ENCODE data around the gene RAN.
"Not testable (repeated sequence)": the region's sequence is repeated elsewhere in the genome, so short reads cannot be mapped to it uniquely, and the experiment has no call there.

The RAN gene

DNA sequence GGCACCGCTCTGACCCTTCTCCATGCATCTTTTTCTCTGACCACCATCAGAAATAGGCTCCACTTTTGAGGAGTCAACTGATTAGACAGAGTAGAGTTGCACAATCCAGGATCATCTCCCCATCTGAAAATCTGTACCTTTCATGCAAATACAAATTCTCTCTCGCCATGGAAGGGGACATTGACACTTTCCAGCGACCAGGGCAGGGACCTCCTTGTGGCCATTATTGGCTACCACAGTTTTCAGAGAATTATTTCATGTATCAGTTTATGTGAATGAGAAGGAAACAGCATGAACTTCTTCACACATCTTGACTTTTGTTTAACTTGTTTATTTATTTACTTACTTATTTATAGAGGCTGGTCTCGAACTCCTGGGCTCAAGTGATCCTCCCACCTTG, 13.8 kb upstream of the RAN start:
- no peak overlapping the region for H3K4me3 ChIP-seq (replicated peaks; ENCODE audit: insufficient read depth, low read length)
- no peak overlapping the region for H3K27ac ChIP-seq (replicated peaks)
- TF ChIP-seq, protein P1, sequence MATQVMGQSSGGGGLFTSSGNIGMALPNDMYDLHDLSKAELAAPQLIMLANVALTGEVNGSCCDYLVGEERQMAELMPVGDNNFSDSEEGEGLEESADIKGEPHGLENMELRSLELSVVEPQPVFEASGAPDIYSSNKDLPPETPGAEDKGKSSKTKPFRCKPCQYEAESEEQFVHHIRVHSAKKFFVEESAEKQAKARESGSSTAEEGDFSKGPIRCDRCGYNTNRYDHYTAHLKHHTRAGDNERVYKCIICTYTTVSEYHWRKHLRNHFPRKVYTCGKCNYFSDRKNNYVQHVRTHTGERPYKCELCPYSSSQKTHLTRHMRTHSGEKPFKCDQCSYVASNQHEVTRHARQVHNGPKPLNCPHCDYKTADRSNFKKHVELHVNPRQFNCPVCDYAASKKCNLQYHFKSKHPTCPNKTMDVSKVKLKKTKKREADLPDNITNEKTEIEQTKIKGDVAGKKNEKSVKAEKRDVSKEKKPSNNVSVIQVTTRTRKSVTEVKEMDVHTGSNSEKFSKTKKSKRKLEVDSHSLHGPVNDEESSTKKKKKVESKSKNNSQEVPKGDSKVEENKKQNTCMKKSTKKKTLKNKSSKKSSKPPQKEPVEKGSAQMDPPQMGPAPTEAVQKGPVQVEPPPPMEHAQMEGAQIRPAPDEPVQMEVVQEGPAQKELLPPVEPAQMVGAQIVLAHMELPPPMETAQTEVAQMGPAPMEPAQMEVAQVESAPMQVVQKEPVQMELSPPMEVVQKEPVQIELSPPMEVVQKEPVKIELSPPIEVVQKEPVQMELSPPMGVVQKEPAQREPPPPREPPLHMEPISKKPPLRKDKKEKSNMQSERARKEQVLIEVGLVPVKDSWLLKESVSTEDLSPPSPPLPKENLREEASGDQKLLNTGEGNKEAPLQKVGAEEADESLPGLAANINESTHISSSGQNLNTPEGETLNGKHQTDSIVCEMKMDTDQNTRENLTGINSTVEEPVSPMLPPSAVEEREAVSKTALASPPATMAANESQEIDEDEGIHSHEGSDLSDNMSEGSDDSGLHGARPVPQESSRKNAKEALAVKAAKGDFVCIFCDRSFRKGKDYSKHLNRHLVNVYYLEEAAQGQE (IDR thresholded peaks at IDR 0.05; ENCODE audit: insufficient replicate concordance, low read depth), result no peak
- no peaks in the 10 kb centered on the region for H3K27me3 ChIP-seq (ENCODE audit: insufficient read depth, poor library complexity, severe bottlenecking)
- no peak for DNase-seq (ENCODE audit: low read depth in 1 of 2, low spot score in 1 of 2)

DNA sequence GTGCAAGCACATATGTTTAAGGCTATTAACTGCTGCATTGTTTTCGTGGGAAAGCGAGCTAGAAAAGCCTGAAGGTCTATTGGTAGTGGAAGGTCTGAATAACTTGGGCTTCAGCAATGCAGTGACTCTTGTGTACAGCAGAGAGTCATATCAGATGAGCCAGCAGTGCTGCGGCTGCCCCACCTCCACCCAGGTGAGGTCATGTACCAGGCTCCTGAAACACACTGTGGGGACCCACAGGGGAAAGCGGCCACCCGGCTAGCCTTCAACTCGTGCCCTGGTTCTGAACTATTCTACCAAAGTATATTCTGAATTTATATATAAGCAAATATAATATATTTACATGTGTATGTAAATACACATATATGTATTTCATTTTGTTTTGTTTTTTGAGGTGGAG, 12.7 kb upstream of the RAN start:
- TF ChIP-seq, protein P2, sequence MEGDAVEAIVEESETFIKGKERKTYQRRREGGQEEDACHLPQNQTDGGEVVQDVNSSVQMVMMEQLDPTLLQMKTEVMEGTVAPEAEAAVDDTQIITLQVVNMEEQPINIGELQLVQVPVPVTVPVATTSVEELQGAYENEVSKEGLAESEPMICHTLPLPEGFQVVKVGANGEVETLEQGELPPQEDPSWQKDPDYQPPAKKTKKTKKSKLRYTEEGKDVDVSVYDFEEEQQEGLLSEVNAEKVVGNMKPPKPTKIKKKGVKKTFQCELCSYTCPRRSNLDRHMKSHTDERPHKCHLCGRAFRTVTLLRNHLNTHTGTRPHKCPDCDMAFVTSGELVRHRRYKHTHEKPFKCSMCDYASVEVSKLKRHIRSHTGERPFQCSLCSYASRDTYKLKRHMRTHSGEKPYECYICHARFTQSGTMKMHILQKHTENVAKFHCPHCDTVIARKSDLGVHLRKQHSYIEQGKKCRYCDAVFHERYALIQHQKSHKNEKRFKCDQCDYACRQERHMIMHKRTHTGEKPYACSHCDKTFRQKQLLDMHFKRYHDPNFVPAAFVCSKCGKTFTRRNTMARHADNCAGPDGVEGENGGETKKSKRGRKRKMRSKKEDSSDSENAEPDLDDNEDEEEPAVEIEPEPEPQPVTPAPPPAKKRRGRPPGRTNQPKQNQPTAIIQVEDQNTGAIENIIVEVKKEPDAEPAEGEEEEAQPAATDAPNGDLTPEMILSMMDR (IDR thresholded peaks at IDR 0.05; ENCODE audit: insufficient read depth, low read length), result no peak
- TF ChIP-seq, protein P1 (IDR thresholded peaks at IDR 0.05; ENCODE audit: insufficient replicate concordance, low read depth), result no peak
- TF ChIP-seq POLR2AphosphoS5 (IDR thresholded peaks at IDR 0.05; ENCODE audit: low read depth) (no peak), SPI1 (IDR thresholded peaks at IDR 0.05; ENCODE audit: borderline replicate concordance, low read depth) (no peak), GABPA (IDR thresholded peaks at IDR 0.05; ENCODE audit: low read depth) (no peak)
- H3K27ac ChIP-seq (replicated peaks), result no peak overlapping the region
- H3K4me3 ChIP-seq (replicated peaks; ENCODE audit: insufficient read depth, low read length), result no peak overlapping the region
- no peaks in the 10 kb centered on the region for H3K27me3 ChIP-seq (ENCODE audit: insufficient read depth, poor library complexity, severe bottlenecking)
- no peak for DNase-seq (ENCODE audit: low read depth in 1 of 2, low spot score in 1 of 2)

DNA sequence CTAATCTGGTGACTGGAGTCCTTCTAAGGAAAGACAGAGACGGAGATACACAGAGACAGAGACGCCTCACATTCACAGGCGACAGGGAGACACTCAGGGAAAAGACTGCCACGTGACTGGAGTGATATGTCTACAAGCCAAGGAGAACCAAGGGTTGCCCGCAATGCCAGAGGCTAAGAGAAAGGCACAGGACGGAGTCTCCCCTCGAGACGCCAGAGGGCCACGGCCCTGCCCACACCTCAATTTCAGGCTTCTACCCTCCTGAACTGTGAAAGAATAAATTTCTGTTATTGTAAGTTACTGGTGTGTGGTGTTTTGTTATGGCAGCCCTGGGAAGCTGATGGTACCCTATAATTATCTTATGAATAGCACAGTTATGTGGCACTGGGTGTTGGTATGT, 11.6 kb upstream of the RAN start:
- Histone ChIP-seq H3K27me3 (ENCODE audit: insufficient read depth, poor library complexity, severe bottlenecking) (no peaks in the 10 kb centered on the region), H3K4me3 (replicated peaks; ENCODE audit: insufficient read depth, low read length) (no peak overlapping the region), H3K27ac (replicated peaks) (no peak overlapping the region)
- no peak for TF ChIP-seq GABPA (IDR thresholded peaks at IDR 0.05; ENCODE audit: low read depth)
- DNase-seq (ENCODE audit: low read depth in 1 of 2, low spot score in 1 of 2), result no peak

DNA sequence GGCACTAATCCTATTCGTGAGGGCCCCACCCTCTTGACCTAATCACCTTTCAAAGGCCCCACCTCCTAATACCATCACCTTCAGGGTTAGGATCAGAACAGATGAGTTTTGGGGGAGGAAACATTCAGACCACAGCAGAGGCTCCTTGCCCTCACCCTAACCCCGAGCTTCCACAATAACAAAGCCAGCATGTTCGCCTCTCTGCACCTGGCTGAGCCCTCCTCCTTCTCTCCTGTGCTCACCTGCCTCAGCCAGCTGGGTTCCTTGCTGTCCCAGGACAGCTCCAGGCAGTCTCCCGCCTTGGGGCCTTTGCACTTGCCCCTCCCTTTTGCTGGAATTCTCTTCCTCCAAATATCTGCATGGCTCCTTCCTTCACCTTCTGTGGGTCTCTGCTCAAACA, 9.7 kb upstream of the RAN start:
- no peak for DNase-seq (ENCODE audit: low read depth in 1 of 2, low spot score in 1 of 2)
- no peak overlapping the region for H3K27ac ChIP-seq (replicated peaks)
- H3K27me3 ChIP-seq (ENCODE audit: insufficient read depth, poor library complexity, severe bottlenecking), result no peaks in the 10 kb centered on the region
- no peak for TF ChIP-seq GABPA (IDR thresholded peaks at IDR 0.05; ENCODE audit: low read depth)
- TF ChIP-seq, protein P2 (IDR thresholded peaks at IDR 0.05; ENCODE audit: insufficient read depth, low read length), result no peak
- TF ChIP-seq, protein P1 (IDR thresholded peaks at IDR 0.05; ENCODE audit: insufficient replicate concordance, low read depth), result no peak
- no peak for TF ChIP-seq SPI1 (IDR thresholded peaks at IDR 0.05; ENCODE audit: borderline replicate concordance, low read depth)
- TF ChIP-seq POLR2AphosphoS5 (IDR thresholded peaks at IDR 0.05; ENCODE audit: low read depth), result no peak
- no peak overlapping the region for H3K4me3 ChIP-seq (replicated peaks; ENCODE audit: insufficient read depth, low read length)

DNA sequence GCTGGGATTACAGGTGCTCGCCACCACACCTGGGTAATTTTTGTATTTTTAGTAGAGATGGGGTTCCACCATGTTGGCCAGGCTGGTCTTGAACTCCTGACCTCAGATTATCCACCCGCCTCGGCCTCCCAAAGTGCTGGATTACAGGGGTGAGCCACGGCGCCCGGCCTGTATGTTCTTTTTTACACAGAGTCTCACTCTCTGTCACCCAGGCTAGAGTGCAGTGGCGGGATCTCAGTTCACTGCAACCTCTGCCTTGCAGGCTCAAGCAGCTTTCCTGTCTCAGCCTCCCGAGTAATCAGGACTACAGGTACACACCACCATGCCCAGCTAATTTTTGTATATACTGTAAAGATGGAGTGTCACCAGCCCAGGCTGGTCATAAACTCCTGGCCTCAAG, 9.1 kb upstream of the RAN start:
- not testable (repeated sequence) for H3K4me3 ChIP-seq (replicated peaks; ENCODE audit: insufficient read depth, low read length); H3K27ac ChIP-seq (replicated peaks); DNase-seq (ENCODE audit: low read depth in 1 of 2, low spot score in 1 of 2); H3K27me3 ChIP-seq (ENCODE audit: insufficient read depth, poor library complexity, severe bottlenecking)

Measured in HL-60 (cell line).